ENCODE measurements around the gene SLC16A13. TPM values are rescaled to one million over a fixed set of nuclear protein-coding genes. Genes with fewer than 3 reads are reported as not detected.

SLC16A13 gene
- total and polyA plus RNA-seq, 2 of the 4 experiments (the other 2 are of a cell fraction), result 0.18 to 2.3 TPM

DNA sequence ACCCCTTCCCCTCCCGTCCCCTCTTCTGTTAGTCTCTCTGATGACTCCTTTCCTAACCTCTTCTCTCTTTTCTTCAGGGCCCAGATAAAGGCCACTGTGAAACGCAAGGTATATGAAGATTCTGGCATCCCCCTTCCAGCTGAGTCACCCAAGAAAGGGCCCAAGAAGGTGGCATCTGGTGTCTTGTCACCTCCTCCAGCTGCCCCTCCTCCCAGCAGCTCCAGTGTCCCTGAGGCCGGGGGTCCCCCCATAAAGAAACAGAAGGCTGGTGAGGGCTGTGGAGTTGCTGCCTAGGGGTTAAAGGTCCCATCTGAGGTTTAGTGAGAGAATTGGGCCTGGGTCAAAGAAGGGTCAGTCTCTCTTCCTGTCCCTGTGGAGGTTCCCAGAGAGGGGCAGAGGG lies 19.4 kb upstream of the SLC16A13 start:
- peak overlapping the region; percentile 83 for H2AK9ac ChIP-seq (replicated peaks; ENCODE audit: low read depth, low read length, poor library complexity)
- H2AFZ ChIP-seq (replicated peaks; ENCODE audit: low read length, poor library complexity), result no peak overlapping the region
- no peaks in the 10 kb centered on the region; the same call in 1 of the 2 replicates for H3K9me1 ChIP-seq (ENCODE audit: insufficient read depth, low read length)
- dilution Hi-C loops (cut with HindIII; ENCODE audit: low sequenced_read_pairs, unreplicated experiment), result no loop called here
- no peak overlapping the region for H2BK5ac ChIP-seq (ENCODE audit: low read depth, low read length, poor library complexity, severe bottlenecking)
- 0 out of 2 replicates have a peak, but pooled peaks cover 2% of the 10 kb centered on the region for H3K36me3 ChIP-seq (ENCODE audit: control insufficient read depth, insufficient read depth, low read length)
- H3K9ac ChIP-seq (ENCODE audit: low read depth, low read length), result no peak overlapping the region
- no CpG with 5 or more reads among the region's 3 CpGs for WGBS, 2 experiments (ENCODE audit: extremely low coverage in 2 of 2, insufficient read length in 1 of 2)
- POLR2A ChIA-PET (ENCODE audit: unreplicated experiment), result no interaction called here
- no peaks in the 10 kb centered on the region for H4K20me1 ChIP-seq (ENCODE audit: insufficient read depth, low read length)
- no peak for TF ChIP-seq RFX5 (IDR thresholded peaks at IDR 0.05; ENCODE audit: low read depth, low read length)
- TF ChIP-seq, protein P1, sequence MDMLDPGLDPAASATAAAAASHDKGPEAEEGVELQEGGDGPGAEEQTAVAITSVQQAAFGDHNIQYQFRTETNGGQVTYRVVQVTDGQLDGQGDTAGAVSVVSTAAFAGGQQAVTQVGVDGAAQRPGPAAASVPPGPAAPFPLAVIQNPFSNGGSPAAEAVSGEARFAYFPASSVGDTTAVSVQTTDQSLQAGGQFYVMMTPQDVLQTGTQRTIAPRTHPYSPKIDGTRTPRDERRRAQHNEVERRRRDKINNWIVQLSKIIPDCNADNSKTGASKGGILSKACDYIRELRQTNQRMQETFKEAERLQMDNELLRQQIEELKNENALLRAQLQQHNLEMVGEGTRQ (IDR thresholded peaks at IDR 0.05; ENCODE audit: low read depth, low read length), result no peak
- no peak for TF ChIP-seq CHD1 (IDR thresholded peaks at IDR 0.05; ENCODE audit: low read depth, low read length)
- no peak for TF ChIP-seq MAZ (IDR thresholded peaks at IDR 0.05; ENCODE audit: borderline replicate concordance, low read depth, low read length)
- TF ChIP-seq, protein P2, sequence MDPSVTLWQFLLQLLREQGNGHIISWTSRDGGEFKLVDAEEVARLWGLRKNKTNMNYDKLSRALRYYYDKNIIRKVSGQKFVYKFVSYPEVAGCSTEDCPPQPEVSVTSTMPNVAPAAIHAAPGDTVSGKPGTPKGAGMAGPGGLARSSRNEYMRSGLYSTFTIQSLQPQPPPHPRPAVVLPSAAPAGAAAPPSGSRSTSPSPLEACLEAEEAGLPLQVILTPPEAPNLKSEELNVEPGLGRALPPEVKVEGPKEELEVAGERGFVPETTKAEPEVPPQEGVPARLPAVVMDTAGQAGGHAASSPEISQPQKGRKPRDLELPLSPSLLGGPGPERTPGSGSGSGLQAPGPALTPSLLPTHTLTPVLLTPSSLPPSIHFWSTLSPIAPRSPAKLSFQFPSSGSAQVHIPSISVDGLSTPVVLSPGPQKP (IDR thresholded peaks at IDR 0.05; ENCODE audit: borderline replicate concordance, low read depth, low read length), result no peak
- no peak for TF ChIP-seq FOS (IDR thresholded peaks at IDR 0.05; ENCODE audit: low read depth, low read length)
- no peak for TF ChIP-seq MAFK (IDR thresholded peaks at IDR 0.05; ENCODE audit: low read depth, low read length)
- TF ChIP-seq, protein P3, sequence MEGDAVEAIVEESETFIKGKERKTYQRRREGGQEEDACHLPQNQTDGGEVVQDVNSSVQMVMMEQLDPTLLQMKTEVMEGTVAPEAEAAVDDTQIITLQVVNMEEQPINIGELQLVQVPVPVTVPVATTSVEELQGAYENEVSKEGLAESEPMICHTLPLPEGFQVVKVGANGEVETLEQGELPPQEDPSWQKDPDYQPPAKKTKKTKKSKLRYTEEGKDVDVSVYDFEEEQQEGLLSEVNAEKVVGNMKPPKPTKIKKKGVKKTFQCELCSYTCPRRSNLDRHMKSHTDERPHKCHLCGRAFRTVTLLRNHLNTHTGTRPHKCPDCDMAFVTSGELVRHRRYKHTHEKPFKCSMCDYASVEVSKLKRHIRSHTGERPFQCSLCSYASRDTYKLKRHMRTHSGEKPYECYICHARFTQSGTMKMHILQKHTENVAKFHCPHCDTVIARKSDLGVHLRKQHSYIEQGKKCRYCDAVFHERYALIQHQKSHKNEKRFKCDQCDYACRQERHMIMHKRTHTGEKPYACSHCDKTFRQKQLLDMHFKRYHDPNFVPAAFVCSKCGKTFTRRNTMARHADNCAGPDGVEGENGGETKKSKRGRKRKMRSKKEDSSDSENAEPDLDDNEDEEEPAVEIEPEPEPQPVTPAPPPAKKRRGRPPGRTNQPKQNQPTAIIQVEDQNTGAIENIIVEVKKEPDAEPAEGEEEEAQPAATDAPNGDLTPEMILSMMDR (conservative IDR thresholded peaks at IDR 0.05; ENCODE audit: low read depth, low read length), result no peak
- no peak for TF ChIP-seq MXI1 (IDR thresholded peaks at IDR 0.05; ENCODE audit: borderline replicate concordance, low read depth, low read length)
- TF ChIP-seq RAD21 (IDR thresholded peaks at IDR 0.05; ENCODE audit: low read length), result no peak
- TF ChIP-seq BHLHE40 (IDR thresholded peaks at IDR 0.05; ENCODE audit: low read depth, low read length), result no peak
- TF ChIP-seq POLR2A (IDR thresholded peaks at IDR 0.05; ENCODE audit: low read depth, low read length), result no peak
- TF ChIP-seq SMC3 (IDR thresholded peaks at IDR 0.05; ENCODE audit: low read depth, low read length), result no peak
- TF ChIP-seq NFE2L2 (IDR thresholded peaks at IDR 0.05; ENCODE audit: low read depth, low read length), result no peak
- TF ChIP-seq RCOR1 (IDR thresholded peaks at IDR 0.05; ENCODE audit: insufficient replicate concordance, low read length), result no peak
- TF ChIP-seq CEBPB (IDR thresholded peaks at IDR 0.05; ENCODE audit: low read depth, low read length), result no peak
- H4K5ac ChIP-seq (ENCODE audit: low read depth, low read length), result no peak overlapping the region
- peaks cover 10 to 40% of the 10 kb centered on the region in 2 experiments; a peak in 3 of 4 replicates for H3K79me1 ChIP-seq (ENCODE audit: low read depth in 1 of 2, low read length in 2 of 2)
- no TSS peak for BruUV-seq (replicated peaks)
- H3K4me1 ChIP-seq (ENCODE audit: control insufficient read depth, insufficient read depth, low read length), result peaks cover 8% of the 10 kb centered on the region; the same call in 1 of the 2 replicates
- H3K9me3 ChIP-seq (ENCODE audit: control insufficient read depth, insufficient read depth, low read length), result no peaks in the 10 kb centered on the region
- no peak overlapping the region; the same call in 1 of the 2 replicates for H3K56ac ChIP-seq (ENCODE audit: extremely low read depth, insufficient read depth, low read length)
- no peak overlapping the region for H2AK5ac ChIP-seq (ENCODE audit: low read depth, low read length)
- H2BK120ac ChIP-seq (ENCODE audit: low read depth, low read length), result no peak overlapping the region
- ATAC-seq (ENCODE audit: low read depth) (no peak), DNase-seq (no peak)
- no peaks in the 10 kb centered on the region for H3K27me3 ChIP-seq (ENCODE audit: control insufficient read depth, insufficient read depth, low read length)
- H2BK20ac ChIP-seq (ENCODE audit: low read depth, low read length), result no peak overlapping the region
- H3K14ac ChIP-seq (replicated peaks; ENCODE audit: low read depth, low read length), result no peak overlapping the region
- no peak overlapping the region for H3K27ac ChIP-seq (ENCODE audit: insufficient read depth, low read length)
- H2BK15ac ChIP-seq (ENCODE audit: low read depth, low read length), result no peak overlapping the region
- H3K18ac ChIP-seq (ENCODE audit: low read depth, low read length), result no peak overlapping the region
- no peak overlapping the region for H3K4me3 ChIP-seq (ENCODE audit: insufficient read depth, low read depth, low read length)
- intact Hi-C loops (cut with micrococcal nuclease), result no loop called here
- CTCF ChIA-PET, result no interaction called here
- H3K4ac ChIP-seq (ENCODE audit: low read depth, low read length), result no peak overlapping the region; the same call in 1 of the 2 replicates
- in situ Hi-C loops (cut with MboI; ENCODE audit: low sequenced_read_pairs), result loop anchor here (10.0 kb wide), 1 partner anchor 352 kb away; no protein-coding TSS in a partner anchor
- no peak overlapping the region for H3K23ac ChIP-seq (ENCODE audit: low read depth, low read length)
- H3K4me2 ChIP-seq (ENCODE audit: low read depth, low read length), result no peak overlapping the region
- H4K91ac ChIP-seq (ENCODE audit: insufficient read depth, low read depth, low read length), result no peak overlapping the region
- H4K8ac ChIP-seq (ENCODE audit: low read depth in 2 of 2, low read length in 2 of 2), result no peak overlapping the region
